RWPE2 (cell line): ENCODE results near the gene USP9X.

ENCODE experiments used
- ATAC-seq: fragments of 200-7000 bp; cut with Tn5 transposase; 3 replicates; pipeline ENCODE4 v1.9.1; 2021; ENCODE audit warnings: low read depth
- DNase-seq: peaks from one replicate; pipeline ENCODE4 v3.0.0-alpha.2; 2020; ENCODE audit warnings: low spot score
- H3K27ac ChIP-seq: fragments of 450-650 bp; 2 replicates; pipeline ENCODE4 v1.5.1; 2017; ENCODE audit warnings: mild to moderate bottlenecking; ENCODE audit not compliant: poor library complexity, severe bottlenecking
- H3K27me3 ChIP-seq: fragments of 250-450 bp; sonication (Bioruptor Pico); 2 replicates; pipeline ENCODE4 v1.5.1; 2021; ENCODE audit warnings: mild to moderate bottlenecking, moderate library complexity; ENCODE audit not compliant: insufficient read depth, poor library complexity, severe bottlenecking
- H3K36me3 ChIP-seq: fragments of 250-450 bp; sonication (Bioruptor Pico); 2 replicates; pipeline ENCODE4 v1.5.1; 2020; ENCODE audit warnings: low read depth, mild to moderate bottlenecking, moderate library complexity
- H3K4me1 ChIP-seq: fragments of 250-450 bp; sonication (Bioruptor Pico); 2 replicates; pipeline ENCODE4 v1.5.1; 2021; ENCODE audit warnings: mild to moderate bottlenecking, moderate library complexity; ENCODE audit not compliant: insufficient read depth, poor library complexity, severe bottlenecking
- H3K4me3 ChIP-seq: fragments of 250-450 bp; sonication (Bioruptor Pico); 2 replicates; pipeline ENCODE4 v1.5.1; 2021; ENCODE audit warnings: mild to moderate bottlenecking, moderate library complexity; ENCODE audit not compliant: severe bottlenecking
- H3K9me3 ChIP-seq: fragments of 250-450 bp; sonication (Bioruptor Pico); 2 replicates; pipeline ENCODE4 v1.5.1; 2021; ENCODE audit warnings: mild to moderate bottlenecking, moderate library complexity; ENCODE audit not compliant: severe bottlenecking
- CTCF ChIP-seq: fragments of 450-650 bp; IDR thresholded peaks from one replicate; pipeline ENCODE4 v1.5.1; 2017; ENCODE audit warnings: mild to moderate bottlenecking, moderate library complexity; ENCODE audit not compliant: poor library complexity, severe bottlenecking

Gene USP9X

GRCh38 chrX:41043674-41044345, 41.4 kb upstream of the USP9X start:
- Histone ChIP-seq H3K4me1 (peaks cover 3% of the 10 kb centered on the region), H3K27me3 (no peaks in the 10 kb centered on the region), H3K36me3 (no peaks in the 10 kb centered on the region), H3K27ac (no peak overlapping the region), H3K4me3 (no peak overlapping the region), H3K9me3 (no peaks in the 10 kb centered on the region)
- TF ChIP-seq CTCF = no peak
- no peak for ATAC-seq
- DNase-seq = no peak

GRCh38 chrX:41045960-41046567, 39.2 kb upstream of the USP9X start:
- H3K36me3 ChIP-seq = no peaks in the 10 kb centered on the region
- ATAC-seq (no peak), DNase-seq (no peak)
- no peak overlapping the region for H3K27ac ChIP-seq
- H3K9me3 ChIP-seq = no peaks in the 10 kb centered on the region
- peaks cover 3% of the 10 kb centered on the region for H3K4me1 ChIP-seq
- no peaks in the 10 kb centered on the region for H3K27me3 ChIP-seq
- no peak overlapping the region for H3K4me3 ChIP-seq
- TF ChIP-seq CTCF = no peak

- no peaks in the 10 kb centered on the region for H3K36me3 ChIP-seq
- H3K9me3 ChIP-seq = no peaks in the 10 kb centered on the region
- H3K27ac ChIP-seq = no peak overlapping the region
- no peak for DNase-seq
- no peaks in the 10 kb centered on the region for H3K27me3 ChIP-seq
- no peak for ATAC-seq
- no peak for TF ChIP-seq CTCF
- H3K4me3 ChIP-seq = no peak overlapping the region
- H3K4me1 ChIP-seq = peaks cover 3% of the 10 kb centered on the region
Measured at GRCh38 chrX:41047878-41048534, 37.2 kb upstream of the USP9X start.

GRCh38 chrX:41050359-41050758, 34.9 kb upstream of the USP9X start:
- DNase-seq = no peak
- TF ChIP-seq CTCF = no peak
- no peak overlapping the region for H3K4me3 ChIP-seq
- no peak overlapping the region for H3K27ac ChIP-seq
- no peaks in the 10 kb centered on the region for H3K4me1 ChIP-seq
- ATAC-seq = no peak
- no peaks in the 10 kb centered on the region for H3K36me3 ChIP-seq
- no peaks in the 10 kb centered on the region for H3K9me3 ChIP-seq
- no peaks in the 10 kb centered on the region for H3K27me3 ChIP-seq

- H3K27me3 ChIP-seq = no peaks in the 10 kb centered on the region
- H3K27ac ChIP-seq = no peak overlapping the region
- no peaks in the 10 kb centered on the region for H3K36me3 ChIP-seq
- TF ChIP-seq CTCF = no peak
- no peak for DNase-seq
- no peak for ATAC-seq
- H3K9me3 ChIP-seq = no peaks in the 10 kb centered on the region
- H3K4me1 ChIP-seq = no peaks in the 10 kb centered on the region
- no peak overlapping the region for H3K4me3 ChIP-seq
Measured at GRCh38 chrX:41051288-41051687, 34.0 kb upstream of the USP9X start.
